ENCODE data around the gene GUCY1B1. TPM values are rescaled to one million over a fixed set of nuclear protein-coding genes. Genes with fewer than 3 reads are reported as not detected.

Gene GUCY1B1
- total RNA-seq, 2 donors from 2014 or later: 0.60 to 1.9 TPM

GRCh38 chr4:155768370-155768769 lies 9.5 kb downstream of the GUCY1B1 start:
- Mint-ChIP-seq H3K36me3 (ENCODE audit: insufficient read depth in 2 of 2) (no peaks in the 10 kb centered on the region), H3K27me3 (ENCODE audit: low read depth) (peaks cover 6% of the 10 kb centered on the region), H3K4me3 (no peak overlapping the region), H3K9me3 (no peaks in the 10 kb centered on the region), H3K4me1 (ENCODE audit: low read depth) (no peaks in the 10 kb centered on the region), H3K27ac (no peak overlapping the region)
- ATAC-seq (replicated peaks in 1 of 2) (no peak), DNase-seq (no peak)

DNA sequence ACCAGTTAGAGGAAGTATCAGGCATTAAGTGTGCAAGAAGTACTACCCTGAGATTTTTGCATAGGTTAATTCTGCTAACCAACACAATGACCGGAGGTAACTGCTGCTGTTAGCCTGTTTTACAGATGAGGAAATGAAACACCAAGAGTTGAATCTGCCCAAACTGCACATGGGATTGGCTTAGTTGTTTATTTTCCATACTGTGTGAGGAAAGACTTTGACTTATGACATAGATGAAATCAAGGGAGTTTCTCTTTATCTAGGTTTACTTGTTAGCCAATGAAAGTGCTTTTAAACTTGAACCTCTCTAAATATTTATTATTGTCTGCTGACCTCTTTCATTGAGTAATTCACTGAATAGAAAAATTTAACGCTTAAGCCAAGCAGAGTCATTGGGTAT lies 10.3 kb downstream of the GUCY1B1 start:
- Mint-ChIP-seq H3K27ac (no peak overlapping the region), H3K4me1 (ENCODE audit: low read depth) (no peaks in the 10 kb centered on the region), H3K36me3 (ENCODE audit: insufficient read depth in 2 of 2) (no peaks in the 10 kb centered on the region), H3K9me3 (no peaks in the 10 kb centered on the region), H3K27me3 (ENCODE audit: low read depth) (peaks cover 6% of the 10 kb centered on the region), H3K4me3 (no peak overlapping the region)
- DNase-seq (no peak), ATAC-seq (replicated peaks in 1 of 2) (no peak)

DNA sequence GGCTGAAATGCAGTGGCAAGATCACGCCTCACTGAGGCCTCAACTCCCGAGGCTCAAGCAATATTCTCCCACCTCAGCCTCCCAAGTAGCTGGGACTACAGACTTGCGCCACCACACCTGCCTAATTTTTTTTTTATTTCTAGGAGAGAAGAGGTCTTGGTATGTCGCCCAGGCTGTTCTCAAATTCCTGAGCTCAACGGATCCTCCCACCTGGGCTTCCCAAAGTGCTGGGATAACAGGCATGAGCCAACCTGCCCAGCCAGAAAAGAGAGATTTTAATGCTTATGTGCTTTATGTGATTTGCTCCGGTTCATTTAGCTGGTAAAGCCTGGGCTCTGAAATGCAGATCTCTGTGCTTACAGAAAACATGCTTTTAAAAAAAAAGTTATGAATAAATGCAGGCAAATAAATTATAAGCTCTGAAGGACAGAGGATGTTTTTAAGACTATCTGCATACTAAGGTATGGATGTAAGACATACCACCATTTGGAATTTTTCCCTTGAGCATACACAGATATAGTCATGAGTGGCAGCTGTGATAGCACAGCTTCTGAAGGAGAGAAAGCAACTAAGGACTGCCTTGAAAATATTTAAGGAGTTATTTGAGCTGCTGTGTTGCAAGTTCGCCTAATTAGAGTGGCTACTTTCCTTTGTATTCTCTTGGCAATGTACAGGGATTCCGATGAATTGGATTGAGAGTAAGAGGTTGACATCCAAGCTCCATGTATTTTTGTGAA lies 13.8 kb downstream of the GUCY1B1 start:
- Mint-ChIP-seq H3K4me1 (ENCODE audit: low read depth) (no peaks in the 10 kb centered on the region), H3K27me3 (ENCODE audit: low read depth) (peaks cover 6% of the 10 kb centered on the region)
- no peak for ATAC-seq (replicated peaks in 1 of 2)

DNA sequence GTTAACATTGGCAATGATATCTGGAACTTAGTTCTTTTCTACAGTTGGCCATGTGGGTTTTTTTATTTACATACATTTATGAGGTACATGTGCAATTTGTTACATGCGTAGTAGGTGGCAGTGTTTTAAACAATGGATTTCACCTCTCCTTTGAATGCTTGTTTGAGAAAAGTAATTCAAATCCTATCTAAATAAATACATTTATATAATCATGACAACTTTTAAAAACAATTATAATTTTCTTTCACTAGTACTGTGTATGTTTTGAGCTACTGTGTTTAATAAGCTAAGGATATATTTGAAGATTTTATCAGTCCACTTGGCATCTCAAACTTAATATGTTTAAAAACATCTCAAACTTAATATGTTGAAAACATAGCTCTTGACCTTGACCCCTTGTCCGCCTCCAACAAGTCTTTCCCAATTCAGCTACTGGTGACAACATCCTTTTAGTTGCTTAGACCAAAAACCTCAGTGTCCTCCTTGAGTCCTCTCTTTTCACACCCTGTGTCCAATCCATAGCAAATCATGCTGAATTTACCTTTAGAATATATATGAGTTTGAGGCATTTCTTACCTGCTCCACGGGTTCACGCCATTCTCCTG lies 14.5 kb downstream of the GUCY1B1 start:
- Mint-ChIP-seq H3K27me3 (ENCODE audit: low read depth) (peaks cover 6% of the 10 kb centered on the region), H3K9me3 (no peaks in the 10 kb centered on the region), H3K27ac (no peak overlapping the region), H3K36me3 (ENCODE audit: insufficient read depth in 2 of 2) (no peaks in the 10 kb centered on the region), H3K4me3 (no peak overlapping the region), H3K4me1 (ENCODE audit: low read depth) (no peaks in the 10 kb centered on the region)
- no peak for ATAC-seq (replicated peaks in 1 of 2)
- no peak for DNase-seq

More for the DNA sequence above, 13.8 kb downstream of the GUCY1B1 start:
- no peak overlapping the region for H3K27ac Mint-ChIP-seq
- H3K36me3 Mint-ChIP-seq (ENCODE audit: insufficient read depth in 2 of 2): no peaks in the 10 kb centered on the region
- H3K9me3 Mint-ChIP-seq: no peaks in the 10 kb centered on the region
- no peak overlapping the region for H3K4me3 Mint-ChIP-seq
- DNase-seq: no peak

DNA sequence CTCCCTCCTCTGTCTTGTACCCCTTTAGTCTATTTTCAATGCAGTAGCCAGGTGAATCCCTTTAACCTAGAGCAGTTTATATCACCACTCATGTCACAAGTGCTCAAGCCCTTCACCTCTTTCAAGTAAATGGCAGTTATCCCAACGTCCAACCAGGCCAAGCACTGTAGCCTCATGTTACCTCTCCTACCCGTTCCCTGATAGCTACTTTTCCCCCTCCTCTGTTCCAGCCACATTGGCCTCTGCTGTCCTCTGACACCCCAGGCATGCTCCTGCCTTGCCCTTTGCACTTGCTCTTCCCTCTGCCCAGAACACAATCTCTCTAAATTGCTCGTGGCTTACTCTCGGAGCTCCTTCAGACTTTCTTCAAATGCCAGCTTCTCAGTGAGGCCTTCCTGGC lies 15.2 kb downstream of the GUCY1B1 start:
- DNase-seq (no peak), ATAC-seq (replicated peaks in 1 of 2) (no peak)
- Mint-ChIP-seq H3K4me1 (ENCODE audit: low read depth) (no peaks in the 10 kb centered on the region), H3K27ac (no peak overlapping the region), H3K36me3 (ENCODE audit: insufficient read depth in 2 of 2) (no peaks in the 10 kb centered on the region), H3K27me3 (ENCODE audit: low read depth) (peaks cover 2% of the 10 kb centered on the region), H3K4me3 (no peak overlapping the region), H3K9me3 (no peaks in the 10 kb centered on the region)

DNA sequence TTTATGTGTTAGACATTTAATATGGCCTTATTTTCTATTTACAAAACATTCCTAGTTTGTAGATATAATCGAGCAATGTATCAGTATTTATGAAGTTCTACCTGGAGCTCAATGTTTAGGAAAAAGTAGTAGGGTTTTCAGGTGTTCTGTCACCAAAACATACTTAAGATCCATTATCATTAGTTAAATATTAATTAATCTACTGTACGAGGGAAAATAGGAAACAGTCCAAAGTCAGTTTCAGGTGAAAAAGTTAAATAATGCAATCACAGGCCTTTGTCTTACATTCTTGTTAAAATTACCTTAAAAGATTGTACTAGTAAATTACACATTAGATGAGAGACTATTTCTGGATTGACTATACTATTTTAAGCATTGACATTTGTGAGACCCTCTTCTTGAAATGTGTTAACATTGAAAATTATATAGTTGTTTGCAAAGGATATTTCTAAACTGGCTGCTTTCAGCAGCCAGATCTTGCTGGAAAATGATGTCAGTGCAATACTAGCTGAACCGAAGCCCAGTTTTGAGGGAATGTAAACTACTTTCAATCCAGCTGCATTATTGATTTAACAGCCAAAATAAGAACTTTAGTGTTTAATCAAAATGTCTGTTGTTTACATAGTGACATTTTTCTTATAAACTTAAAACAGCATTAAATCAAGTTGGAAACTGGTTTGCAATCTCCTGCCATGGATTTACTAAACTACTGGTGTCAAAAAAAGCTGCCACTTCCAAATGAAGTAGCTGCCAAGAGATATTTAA lies 19.3 kb downstream of the GUCY1B1 start:
- H3K27me3 Mint-ChIP-seq (ENCODE audit: low read depth): no peaks in the 10 kb centered on the region
- ATAC-seq (replicated peaks in 1 of 2) (no peak), DNase-seq (no peak)
- H3K27ac Mint-ChIP-seq: no peak overlapping the region
- H3K9me3 Mint-ChIP-seq: no peaks in the 10 kb centered on the region
- H3K4me3 Mint-ChIP-seq: no peak overlapping the region
- no peaks in the 10 kb centered on the region for H3K36me3 Mint-ChIP-seq (ENCODE audit: insufficient read depth in 2 of 2)
- no peaks in the 10 kb centered on the region for H3K4me1 Mint-ChIP-seq (ENCODE audit: low read depth)

DNA sequence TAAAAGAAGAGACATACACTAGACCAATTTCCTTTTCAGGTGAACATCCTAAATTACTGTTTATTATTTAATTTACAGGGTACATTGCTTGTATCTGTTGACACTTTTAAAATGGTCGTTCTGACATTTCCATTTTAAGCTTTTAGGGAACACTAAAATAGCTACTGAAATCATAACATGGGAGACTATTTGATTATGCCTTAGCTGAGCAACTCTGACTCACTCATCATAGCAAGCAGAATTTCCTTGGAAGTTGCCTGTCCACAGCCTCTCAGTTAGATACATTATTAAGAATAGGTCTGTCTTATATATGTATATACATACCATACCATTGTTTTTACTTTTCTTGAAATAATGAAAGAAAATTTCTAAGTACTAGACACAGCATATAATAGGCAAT lies 22.0 kb downstream of the GUCY1B1 start:
- no peaks in the 10 kb centered on the region for H3K4me1 Mint-ChIP-seq (ENCODE audit: low read depth)
- ATAC-seq (replicated peaks in 1 of 2) (no peak), DNase-seq (no peak)
- no peak overlapping the region for H3K4me3 Mint-ChIP-seq
- no peaks in the 10 kb centered on the region for H3K27me3 Mint-ChIP-seq (ENCODE audit: low read depth)
- no peak overlapping the region for H3K27ac Mint-ChIP-seq
- H3K9me3 Mint-ChIP-seq: no peaks in the 10 kb centered on the region
- no peaks in the 10 kb centered on the region for H3K36me3 Mint-ChIP-seq (ENCODE audit: insufficient read depth in 2 of 2)

GRCh38 chr4:155781249-155781831 lies 22.5 kb downstream of the GUCY1B1 start:
- Mint-ChIP-seq H3K27me3 (ENCODE audit: low read depth) (no peaks in the 10 kb centered on the region), H3K4me3 (no peak overlapping the region), H3K9me3 (no peaks in the 10 kb centered on the region), H3K36me3 (ENCODE audit: insufficient read depth in 2 of 2) (no peaks in the 10 kb centered on the region), H3K4me1 (ENCODE audit: low read depth) (no peaks in the 10 kb centered on the region), H3K27ac (no peak overlapping the region)
- no peak for DNase-seq
- no peak for ATAC-seq (replicated peaks in 1 of 2)

GRCh38 chr4:155784637-155785036 lies 25.8 kb downstream of the GUCY1B1 start:
- H3K9me3 Mint-ChIP-seq: no peaks in the 10 kb centered on the region
- no peaks in the 10 kb centered on the region for H3K27me3 Mint-ChIP-seq (ENCODE audit: low read depth)
- H3K27ac Mint-ChIP-seq: no peak overlapping the region
- DNase-seq: no peak
- no peaks in the 10 kb centered on the region for H3K36me3 Mint-ChIP-seq (ENCODE audit: insufficient read depth in 2 of 2)
- ATAC-seq (replicated peaks in 1 of 2): no peak
- peaks cover 5% of the 10 kb centered on the region for H3K4me1 Mint-ChIP-seq (ENCODE audit: low read depth)
- no peak overlapping the region for H3K4me3 Mint-ChIP-seq

GRCh38 chr4:155785828-155786227 lies 27.0 kb downstream of the GUCY1B1 start:
- ATAC-seq (replicated peaks in 1 of 2) (no peak), DNase-seq (no peak)
- no peaks in the 10 kb centered on the region for H3K9me3 Mint-ChIP-seq
- H3K4me3 Mint-ChIP-seq: no peak overlapping the region
- H3K27ac Mint-ChIP-seq: no peak overlapping the region
- no peaks in the 10 kb centered on the region for H3K36me3 Mint-ChIP-seq (ENCODE audit: insufficient read depth in 2 of 2)
- no peaks in the 10 kb centered on the region for H3K27me3 Mint-ChIP-seq (ENCODE audit: low read depth)
- peaks cover 6% of the 10 kb centered on the region for H3K4me1 Mint-ChIP-seq (ENCODE audit: low read depth)

- Mint-ChIP-seq H3K27ac (no peak overlapping the region), H3K36me3 (ENCODE audit: insufficient read depth in 2 of 2) (no peaks in the 10 kb centered on the region), H3K27me3 (ENCODE audit: low read depth) (no peaks in the 10 kb centered on the region), H3K4me3 (no peak overlapping the region), H3K4me1 (ENCODE audit: low read depth) (peaks cover 6% of the 10 kb centered on the region), H3K9me3 (no peaks in the 10 kb centered on the region)
- ATAC-seq (replicated peaks in 1 of 2): peak; percentile 69 to 81
- DNase-seq: peak; percentile 4 to 5
Measured at GRCh38 chr4:155787113-155787710, 28.4 kb downstream of the GUCY1B1 start.

- ATAC-seq (replicated peaks in 1 of 2): no peak
- H3K27ac Mint-ChIP-seq: no peak overlapping the region
- H3K27me3 Mint-ChIP-seq (ENCODE audit: low read depth): no peaks in the 10 kb centered on the region
- no peak for DNase-seq
- no peaks in the 10 kb centered on the region for H3K9me3 Mint-ChIP-seq
- H3K4me3 Mint-ChIP-seq: peak overlapping the region in 1 of 2 donors; percentile 31
- H3K36me3 Mint-ChIP-seq (ENCODE audit: insufficient read depth in 2 of 2): no peaks in the 10 kb centered on the region
- peaks cover 6% of the 10 kb centered on the region for H3K4me1 Mint-ChIP-seq (ENCODE audit: low read depth)
Measured at GRCh38 chr4:155789391-155789790, 30.6 kb downstream of the GUCY1B1 start.

- Mint-ChIP-seq H3K4me1 (ENCODE audit: low read depth) (peaks cover 6% of the 10 kb centered on the region), H3K9me3 (no peaks in the 10 kb centered on the region), H3K4me3 (no peak overlapping the region), H3K36me3 (ENCODE audit: insufficient read depth in 2 of 2) (no peaks in the 10 kb centered on the region), H3K27me3 (ENCODE audit: low read depth) (no peaks in the 10 kb centered on the region), H3K27ac (no peak overlapping the region)
- DNase-seq: no peak
- ATAC-seq (replicated peaks in 1 of 2): no peak
Measured at GRCh38 chr4:155789982-155790381, 31.2 kb downstream of the GUCY1B1 start.
